ENCODE measurements around the gene FOXP3.
"Not testable (repeated sequence)": the region's sequence is repeated elsewhere in the genome, so short reads cannot be mapped to it uniquely, and the experiment has no call there.

DNA sequence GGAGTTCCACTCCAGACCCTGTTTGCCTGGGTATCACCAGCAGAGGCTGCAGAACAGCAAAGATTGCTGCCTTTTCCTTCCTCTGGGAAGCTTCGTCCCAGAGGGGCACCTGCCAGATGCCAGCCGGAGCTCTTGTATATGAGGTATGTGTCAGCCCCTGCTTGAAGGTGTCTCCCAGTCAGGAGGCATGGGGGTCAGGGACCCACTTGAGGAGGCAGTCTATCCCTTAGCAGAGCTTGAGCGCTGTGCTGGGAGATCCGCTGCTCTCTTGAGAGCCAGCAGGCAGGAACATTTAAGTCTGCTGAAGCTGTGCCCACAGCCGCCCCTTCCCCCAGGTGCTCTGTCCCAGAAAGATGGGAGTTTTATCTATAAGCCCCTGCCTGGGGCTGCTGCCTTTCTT is 34.8 kb upstream of the FOXP3 start:
- TF ChIP-seq CTCF (IDR thresholded peaks at IDR 0.05; ENCODE audit: extremely low read depth in 1 of 2, insufficient read depth in 1 of 2, low read depth in 1 of 2, low read length in 2 of 2); MYC (IDR thresholded peaks at IDR 0.05; ENCODE audit: low read depth, low read length); GATA2 (IDR thresholded peaks at IDR 0.05; ENCODE audit: insufficient read depth, insufficient read length, low read depth, low read length); POLR2A (IDR thresholded peaks at IDR 0.05; ENCODE audit: low read depth, low read length): not testable (repeated sequence)

Data from endothelial cell of umbilical vein (primary cell).